Fibroblast of skin of back (primary cell): ENCODE measurements around the gene PIGU.
"Not testable (repeated sequence)": the region's sequence is repeated elsewhere in the genome, so short reads cannot be mapped to it uniquely, and the experiment has no call there.

ENCODE experiments used
- DNase-seq: peaks from one replicate; pipeline ENCODE4 v3.0.0-alpha.2; 2013

The PIGU gene

GRCh38 chr20:34661811-34662210 is 15.1 kb downstream of the PIGU start:
- DNase-seq: peak; percentile 2

GRCh38 chr20:34658654-34659053 is 18.2 kb downstream of the PIGU start:
- DNase-seq: not testable (repeated sequence)

- no peak for DNase-seq
Observed at GRCh38 chr20:34654207-34654744, 22.6 kb downstream of the PIGU start.

GRCh38 chr20:34651200-34651599 is 25.7 kb downstream of the PIGU start:
- no peak for DNase-seq

GRCh38 chr20:34647737-34648136 is 29.2 kb downstream of the PIGU start:
- DNase-seq: no peak

- DNase-seq: no peak
Observed at GRCh38 chr20:34644951-34645350, 31.9 kb downstream of the PIGU start.

GRCh38 chr20:34644345-34644744 is 32.5 kb downstream of the PIGU start:
- no peak for DNase-seq

GRCh38 chr20:34643928-34644327 is 33.0 kb downstream of the PIGU start:
- no peak for DNase-seq

- no peak for DNase-seq
Observed at GRCh38 chr20:34642009-34642408, 34.9 kb downstream of the PIGU start.

- no peak for DNase-seq
Observed at GRCh38 chr20:34639755-34640222, 37.1 kb downstream of the PIGU start.

GRCh38 chr20:34638532-34638931 is 38.4 kb downstream of the PIGU start:
- DNase-seq: no peak

- DNase-seq: no peak
Observed at GRCh38 chr20:34638039-34638292, 38.9 kb downstream of the PIGU start.

GRCh38 chr20:34637245-34638038 is 39.5 kb downstream of the PIGU start:
- peak; percentile 70 for DNase-seq

- no peak for DNase-seq
Observed at GRCh38 chr20:34636648-34637047, 40.2 kb downstream of the PIGU start.

- DNase-seq: no peak
Observed at GRCh38 chr20:34634392-34634791, 42.5 kb downstream of the PIGU start.

- DNase-seq: no peak
Observed at GRCh38 chr20:34632870-34633452, 43.9 kb downstream of the PIGU start.

- no peak for DNase-seq
Observed at GRCh38 chr20:34629904-34630303, 47.0 kb downstream of the PIGU start.

- DNase-seq: peak; percentile 27
Observed at GRCh38 chr20:34629342-34629741, 47.5 kb downstream of the PIGU start.

GRCh38 chr20:34628026-34628425 is 48.9 kb downstream of the PIGU start:
- DNase-seq: no peak

GRCh38 chr20:34627458-34627857 is 49.4 kb downstream of the PIGU start:
- no peak for DNase-seq

GRCh38 chr20:34626992-34627391 is 49.9 kb downstream of the PIGU start:
- no peak for DNase-seq

GRCh38 chr20:34624629-34625028 is 52.3 kb downstream of the PIGU start:
- no peak for DNase-seq

- DNase-seq: no peak
Observed at GRCh38 chr20:34622821-34623451, 54.0 kb downstream of the PIGU start.
